ENCODE measurements around the gene PTPRG. TPM values are rescaled to one million over a fixed set of nuclear protein-coding genes. Genes with fewer than 3 reads are reported as not detected.

Gene PTPRG
- total RNA-seq, 1 experiment from 2014 or later: 0.74 TPM

- intact Hi-C loops (cut with micrococcal nuclease; ENCODE audit: unreplicated experiment): no loop called here
- Histone ChIP-seq H3K4me3 (ENCODE audit: low read depth in 2 of 2, low read length in 2 of 2) (no peak overlapping the region), H3K36me3 (ENCODE audit: control insufficient read depth, insufficient read depth, low read length) (no peaks in the 10 kb centered on the region), H3K27me3 (ENCODE audit: control insufficient read depth, insufficient read depth, low read length) (no peaks in the 10 kb centered on the region), H3K27ac (ENCODE audit: low read length) (no peak overlapping the region), H3K9me3 (ENCODE audit: control insufficient read depth, insufficient read depth, low read depth, low read length) (no peaks in the 10 kb centered on the region), H3K4me1 (ENCODE audit: control insufficient read depth, insufficient read depth, low read length) (no peaks in the 10 kb centered on the region)
- DNase-seq (ENCODE audit: low read depth, low spot score): no peak
- ChIA-PET CTCF (no interaction called here), POLR2A (no interaction called here)
- in situ Hi-C loops (cut with HindIII; ENCODE audit: low pct_unique_long_range_greater_than_20kb, low sequenced_read_pairs): no loop called here
- ATAC-seq: no peak
- no TSS peak for BruUV-seq (replicated peaks)
- TF ChIP-seq POLR2AphosphoS5 (IDR thresholded peaks at IDR 0.05; ENCODE audit: low read depth, low read length) (no peak), SIN3A (IDR thresholded peaks at IDR 0.05; ENCODE audit: borderline replicate concordance, insufficient read depth, low read depth, low read length) (no peak), TCF7L2 (IDR thresholded peaks at IDR 0.05; ENCODE audit: low read depth, low read length) (no peak)
- TF ChIP-seq, protein P1, sequence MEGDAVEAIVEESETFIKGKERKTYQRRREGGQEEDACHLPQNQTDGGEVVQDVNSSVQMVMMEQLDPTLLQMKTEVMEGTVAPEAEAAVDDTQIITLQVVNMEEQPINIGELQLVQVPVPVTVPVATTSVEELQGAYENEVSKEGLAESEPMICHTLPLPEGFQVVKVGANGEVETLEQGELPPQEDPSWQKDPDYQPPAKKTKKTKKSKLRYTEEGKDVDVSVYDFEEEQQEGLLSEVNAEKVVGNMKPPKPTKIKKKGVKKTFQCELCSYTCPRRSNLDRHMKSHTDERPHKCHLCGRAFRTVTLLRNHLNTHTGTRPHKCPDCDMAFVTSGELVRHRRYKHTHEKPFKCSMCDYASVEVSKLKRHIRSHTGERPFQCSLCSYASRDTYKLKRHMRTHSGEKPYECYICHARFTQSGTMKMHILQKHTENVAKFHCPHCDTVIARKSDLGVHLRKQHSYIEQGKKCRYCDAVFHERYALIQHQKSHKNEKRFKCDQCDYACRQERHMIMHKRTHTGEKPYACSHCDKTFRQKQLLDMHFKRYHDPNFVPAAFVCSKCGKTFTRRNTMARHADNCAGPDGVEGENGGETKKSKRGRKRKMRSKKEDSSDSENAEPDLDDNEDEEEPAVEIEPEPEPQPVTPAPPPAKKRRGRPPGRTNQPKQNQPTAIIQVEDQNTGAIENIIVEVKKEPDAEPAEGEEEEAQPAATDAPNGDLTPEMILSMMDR (IDR thresholded peaks at IDR 0.05): no peak
- TF ChIP-seq, protein P2, sequence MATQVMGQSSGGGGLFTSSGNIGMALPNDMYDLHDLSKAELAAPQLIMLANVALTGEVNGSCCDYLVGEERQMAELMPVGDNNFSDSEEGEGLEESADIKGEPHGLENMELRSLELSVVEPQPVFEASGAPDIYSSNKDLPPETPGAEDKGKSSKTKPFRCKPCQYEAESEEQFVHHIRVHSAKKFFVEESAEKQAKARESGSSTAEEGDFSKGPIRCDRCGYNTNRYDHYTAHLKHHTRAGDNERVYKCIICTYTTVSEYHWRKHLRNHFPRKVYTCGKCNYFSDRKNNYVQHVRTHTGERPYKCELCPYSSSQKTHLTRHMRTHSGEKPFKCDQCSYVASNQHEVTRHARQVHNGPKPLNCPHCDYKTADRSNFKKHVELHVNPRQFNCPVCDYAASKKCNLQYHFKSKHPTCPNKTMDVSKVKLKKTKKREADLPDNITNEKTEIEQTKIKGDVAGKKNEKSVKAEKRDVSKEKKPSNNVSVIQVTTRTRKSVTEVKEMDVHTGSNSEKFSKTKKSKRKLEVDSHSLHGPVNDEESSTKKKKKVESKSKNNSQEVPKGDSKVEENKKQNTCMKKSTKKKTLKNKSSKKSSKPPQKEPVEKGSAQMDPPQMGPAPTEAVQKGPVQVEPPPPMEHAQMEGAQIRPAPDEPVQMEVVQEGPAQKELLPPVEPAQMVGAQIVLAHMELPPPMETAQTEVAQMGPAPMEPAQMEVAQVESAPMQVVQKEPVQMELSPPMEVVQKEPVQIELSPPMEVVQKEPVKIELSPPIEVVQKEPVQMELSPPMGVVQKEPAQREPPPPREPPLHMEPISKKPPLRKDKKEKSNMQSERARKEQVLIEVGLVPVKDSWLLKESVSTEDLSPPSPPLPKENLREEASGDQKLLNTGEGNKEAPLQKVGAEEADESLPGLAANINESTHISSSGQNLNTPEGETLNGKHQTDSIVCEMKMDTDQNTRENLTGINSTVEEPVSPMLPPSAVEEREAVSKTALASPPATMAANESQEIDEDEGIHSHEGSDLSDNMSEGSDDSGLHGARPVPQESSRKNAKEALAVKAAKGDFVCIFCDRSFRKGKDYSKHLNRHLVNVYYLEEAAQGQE (IDR thresholded peaks at IDR 0.05; ENCODE audit: insufficient read depth in 1 of 2, low read depth in 2 of 2, low read length in 1 of 2): no peak
Observed at GRCh38 chr3:62119139-62119538, 557.8 kb downstream of the PTPRG start.

DNA sequence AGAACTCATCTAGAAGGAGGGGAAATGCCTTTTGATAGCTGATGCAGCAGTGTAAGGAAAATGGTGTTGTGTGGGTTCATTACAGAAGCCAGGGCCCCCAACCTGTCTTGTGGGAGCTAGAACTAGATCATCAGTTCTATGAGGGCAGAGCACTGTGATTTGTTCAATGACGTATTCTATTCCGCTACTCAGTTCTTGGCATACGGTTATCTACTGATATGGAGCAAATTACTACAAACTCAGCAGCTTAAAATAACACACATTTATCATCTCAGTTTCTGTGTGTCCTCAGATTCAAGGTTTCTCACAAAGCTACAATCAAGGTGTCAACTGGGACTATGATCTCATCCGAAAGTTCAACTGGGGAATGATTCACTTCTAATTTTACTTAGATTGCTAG is 561.4 kb downstream of the PTPRG start:
- no peak for DNase-seq (ENCODE audit: low read depth, low spot score)
- Histone ChIP-seq H3K4me1 (ENCODE audit: control insufficient read depth, insufficient read depth, low read length) (no peaks in the 10 kb centered on the region), H3K36me3 (ENCODE audit: control insufficient read depth, insufficient read depth, low read length) (no peaks in the 10 kb centered on the region), H3K27ac (ENCODE audit: low read length) (no peak overlapping the region), H3K4me3 (ENCODE audit: low read depth in 2 of 2, low read length in 2 of 2) (no peak overlapping the region), H3K27me3 (ENCODE audit: control insufficient read depth, insufficient read depth, low read length) (no peaks in the 10 kb centered on the region), H3K9me3 (ENCODE audit: control insufficient read depth, insufficient read depth, low read depth, low read length) (no peaks in the 10 kb centered on the region)
- no peak for ATAC-seq
- in situ Hi-C loops (cut with HindIII; ENCODE audit: low pct_unique_long_range_greater_than_20kb, low sequenced_read_pairs) (no loop called here), intact Hi-C loops (cut with micrococcal nuclease; ENCODE audit: unreplicated experiment) (no loop called here)
- no peak for TF ChIP-seq POLR2AphosphoS5 (IDR thresholded peaks at IDR 0.05; ENCODE audit: low read depth, low read length)
- TF ChIP-seq TCF7L2 (IDR thresholded peaks at IDR 0.05; ENCODE audit: low read depth, low read length): no peak
- TF ChIP-seq, protein P1 (IDR thresholded peaks at IDR 0.05): no peak
- TF ChIP-seq SIN3A (IDR thresholded peaks at IDR 0.05; ENCODE audit: borderline replicate concordance, insufficient read depth, low read depth, low read length): no peak
- TF ChIP-seq, protein P2 (IDR thresholded peaks at IDR 0.05; ENCODE audit: insufficient read depth in 1 of 2, low read depth in 2 of 2, low read length in 1 of 2): no peak
- ChIA-PET CTCF (no interaction called here), POLR2A (no interaction called here)
- no TSS peak for BruUV-seq (replicated peaks)

All from Panc1 (cell line).